ENCODE data around the gene RNF7. TPM values are rescaled to one million over a fixed set of nuclear protein-coding genes. Genes with fewer than 3 reads are reported as not detected.

RNF7 gene
- total and polyA plus RNA-seq, 2 of the 4 experiments (the other 2 are of a cell fraction), result 98.7 to 149 TPM

DNA sequence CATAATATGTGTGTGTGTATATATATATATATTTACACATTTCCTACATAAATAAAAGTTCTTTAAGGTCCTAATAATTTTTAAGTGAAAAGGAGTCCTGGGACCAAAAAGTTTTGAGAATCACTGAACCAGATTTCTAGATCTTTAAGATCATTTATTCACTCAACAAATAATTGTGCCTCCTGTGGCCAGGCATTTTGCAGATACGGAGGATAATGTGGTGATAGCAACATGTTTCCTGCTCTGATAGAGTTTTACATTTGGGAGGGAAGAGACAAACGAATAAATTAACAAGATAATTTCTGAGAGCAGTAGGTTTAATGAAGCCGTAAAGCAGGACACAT lies 448 bp upstream of the RNF7 start:
- Histone ChIP-seq H4K20me1 (ENCODE audit: insufficient read depth, low read length) (peaks cover 17% of the 10 kb centered on the region), H4K5ac (ENCODE audit: low read depth, low read length) (peak overlapping the region; percentile 83; the same call in 1 of the 2 replicates), H3K27ac (ENCODE audit: insufficient read depth, low read length) (no peak overlapping the region), H4K91ac (ENCODE audit: insufficient read depth, low read depth, low read length) (peak overlapping the region; percentile 78), H3K4me2 (ENCODE audit: low read depth, low read length) (peak overlapping the region; percentile 78; the same call in 1 of the 2 replicates), H2BK5ac (ENCODE audit: low read depth, low read length, poor library complexity, severe bottlenecking) (peak overlapping the region; percentile 93), H2BK120ac (ENCODE audit: low read depth, low read length) (peak overlapping the region; percentile 86), H2AK5ac (ENCODE audit: low read depth, low read length) (no peak overlapping the region), H3K79me1 (ENCODE audit: low read depth in 1 of 2, low read length in 2 of 2) (peaks cover 0 to 17% of the 10 kb centered on the region in 2 experiments; a peak in 3 of 4 replicates), H2BK15ac (ENCODE audit: low read depth, low read length) (no peak overlapping the region), H3K23ac (ENCODE audit: low read depth, low read length) (peak overlapping the region; percentile 81; the same call in 1 of the 2 replicates), H3K9ac (ENCODE audit: low read depth, low read length) (peak overlapping the region; percentile 63; the same call in 1 of the 2 replicates), H3K4me3 (ENCODE audit: insufficient read depth, low read depth, low read length) (peak overlapping the region; percentile 29; the same call in 1 of the 2 replicates), H3K4ac (ENCODE audit: low read depth, low read length) (peak overlapping the region; percentile 93), H3K36me3 (ENCODE audit: control insufficient read depth, insufficient read depth, low read length) (peaks cover 2% of the 10 kb centered on the region; the same call in 1 of the 2 replicates), H2AK9ac (replicated peaks; ENCODE audit: low read depth, low read length, poor library complexity) (no peak overlapping the region), H4K8ac (ENCODE audit: low read depth in 2 of 2, low read length in 2 of 2) (peak overlapping the region; percentile 35 to 99), H3K4me1 (ENCODE audit: control insufficient read depth, insufficient read depth, low read length) (peaks cover 9% of the 10 kb centered on the region), H3K9me3 (ENCODE audit: control insufficient read depth, insufficient read depth, low read length) (no peaks in the 10 kb centered on the region), H3K9me1 (ENCODE audit: insufficient read depth, low read length) (peaks cover 7% of the 10 kb centered on the region; the same call in 1 of the 2 replicates), H3K56ac (ENCODE audit: extremely low read depth, insufficient read depth, low read length) (peak overlapping the region; percentile 80), H2BK20ac (ENCODE audit: low read depth, low read length) (peak overlapping the region; percentile 67; the same call in 1 of the 2 replicates), H2AFZ (replicated peaks; ENCODE audit: low read length, poor library complexity) (peak overlapping the region; percentile 100), H3K14ac (replicated peaks; ENCODE audit: low read depth, low read length) (peak overlapping the region; percentile 98), H3K27me3 (ENCODE audit: control insufficient read depth, insufficient read depth, low read length) (no peaks in the 10 kb centered on the region), H3K18ac (ENCODE audit: low read depth, low read length) (peak overlapping the region; percentile 71; the same call in 1 of the 2 replicates)
- dilution Hi-C loops (cut with HindIII; ENCODE audit: low sequenced_read_pairs, unreplicated experiment) (no loop called here), intact Hi-C loops (cut with micrococcal nuclease) (loop anchor here (1.0 to 10.0 kb wide), 8 partner anchors 51 to 273 kb away; no protein-coding TSS in a partner anchor), in situ Hi-C loops (cut with MboI; ENCODE audit: low sequenced_read_pairs) (no loop called here)
- ChIA-PET CTCF (interaction anchor here (0.6 kb wide), 1 partner anchor 255 kb away, joined by 3 read pairs; no protein-coding TSS in a partner anchor), POLR2A (ENCODE audit: unreplicated experiment) (no interaction called here)
- no TSS peak for BruUV-seq (replicated peaks)
- no peak for DNase-seq
- ATAC-seq (ENCODE audit: low read depth), result no peak
- TF ChIP-seq NFE2L2 (IDR thresholded peaks at IDR 0.05; ENCODE audit: low read depth, low read length) (no peak), RFX5 (IDR thresholded peaks at IDR 0.05; ENCODE audit: low read depth, low read length) (no peak)
- WGBS, 2 experiments (ENCODE audit: extremely low coverage in 2 of 2, insufficient read length in 1 of 2), result no CpG with 5 or more reads among the region's 3 CpGs

Measured in IMR-90 (cell line).